GM12878 (cell line): ENCODE measurements around the gene TTLL11. TPM values are rescaled to one million over a fixed set of nuclear protein-coding genes. Genes with fewer than 3 reads are reported as not detected.
"Not testable (repeated sequence)": the region's sequence is repeated elsewhere in the genome, so short reads cannot be mapped to it uniquely, and the experiment has no call there.

Experiments used
- ATAC-seq: fragments of 200-7000 bp; cut with Tn5 transposase; 3 replicates; pipeline ENCODE4 v1.9.1; 2020; ENCODE audit warnings: mild to moderate bottlenecking, moderate library complexity
- BruUV-seq: library from RNA; stranded (reverse); fragments of 400-500 nt; replicated peaks from 2 replicates; lab custom pipeline; 2021; lab: Mats Ljungman, UMichigan
- CTCF ChIA-PET: fragments of 300-600 bp; sonication (Branson Sonifier 250); formaldehyde crosslinking; extraction: SDS; loops from one replicate; lab custom pipeline; 2021; ENCODE audit warnings: inconsistent platforms; lab: Yijun Ruan, JAX
- POLR2A ChIA-PET: fragments of 350-600 bp; formaldehyde crosslinking; extraction: SDS; loops from one replicate; lab custom pipeline; 2021; ENCODE audit warnings: inconsistent platforms; lab: Charles Lee
- RAD21 ChIA-PET: fragments of 300-600 bp; sonication (Branson Sonifier 250); formaldehyde crosslinking; loops from one replicate; lab custom pipeline; 2023; ENCODE audit warnings: antibody characterized with exemption; ENCODE audit not compliant: unreplicated experiment; lab: Charles Lee
- SMC1A ChIA-PET: fragments of 300-600 bp; sonication (Branson Sonifier 250); formaldehyde crosslinking; loops from one replicate; lab custom pipeline; 2023; ENCODE audit not compliant: unreplicated experiment, uncharacterized antibody; lab: Charles Lee
- DNase-seq: peaks from one replicate; pipeline ENCODE4 v3.0.0-alpha.2; 2011; ENCODE audit warnings: low read depth, low spot score
- FAIRE-seq: peaks from 3 replicates; lab custom pipeline; 2011; peaks lifted over from hg19 to GRCh38; lab: Jason Lieb, UNC
- H2AFZ ChIP-seq: 2 replicates; pipeline ENCODE4 v1.6.0; 2011; ENCODE audit warnings: low read depth, low read length, control low read depth; ENCODE audit not compliant: control insufficient read depth
- H3K27ac ChIP-seq: 2 replicates; pipeline ENCODE4 v1.5.1; 2011; ENCODE audit warnings: control low read depth; ENCODE audit not compliant: control insufficient read depth, insufficient read depth
- H3K27me3 ChIP-seq, 2 experiments: replicated peaks in 1 of 2; 2 replicates each; pipeline versions ENCODE4 v1.6.0 to v1.6.1; 2011; ENCODE audit warnings: low read length in 1 of 2; ENCODE audit not compliant: control insufficient read depth in 2 of 2, insufficient read depth in 2 of 2
- H3K36me3 ChIP-seq, 2 experiments: 2 replicates each; pipeline ENCODE4 v1.5.1; 2011; ENCODE audit warnings: low read length in 1 of 2; ENCODE audit not compliant: control insufficient read depth in 2 of 2, insufficient read depth in 2 of 2
- H3K4me1 ChIP-seq: 2 replicates; pipeline ENCODE4 v1.6.1; 2011; ENCODE audit warnings: mild to moderate bottlenecking, low read length, moderate library complexity, mixed read lengths; ENCODE audit not compliant: control insufficient read depth, insufficient read depth
- H3K4me2 ChIP-seq: 2 replicates; pipeline ENCODE4 v1.6.0; 2011; ENCODE audit warnings: control low read depth; ENCODE audit not compliant: control insufficient read depth, insufficient read depth
- H3K4me3 ChIP-seq: fragments of 200-600 bp; sonication (generic); 2 replicates; pipeline ENCODE4 v1.5.1; 2016
- H3K79me2 ChIP-seq: 2 replicates; pipeline ENCODE4 v1.6.0; 2011; ENCODE audit warnings: low read length; ENCODE audit not compliant: control insufficient read depth, insufficient read depth
- H3K9ac ChIP-seq: 2 replicates; pipeline ENCODE4 v1.8.0; 2011; ENCODE audit warnings: low read length, control low read depth, mixed read lengths; ENCODE audit not compliant: control insufficient read depth, insufficient read depth
- H3K9me3 ChIP-seq: replicated peaks from 3 replicates; pipeline ENCODE4 v1.5.1; 2011; ENCODE audit warnings: mild to moderate bottlenecking, low read length; ENCODE audit not compliant: control insufficient read depth, insufficient read depth
- H4K20me1 ChIP-seq: 2 replicates; pipeline ENCODE4 v1.6.0; 2011; ENCODE audit not compliant: control insufficient read depth, insufficient read depth
- ATF7 ChIP-seq: fragments of 450-650 bp; IDR thresholded peaks from 2 replicates; pipeline ENCODE4 v1.6.1; 2016; ENCODE audit warnings: low read depth, mild to moderate bottlenecking
- IRF4 ChIP-seq: IDR thresholded peaks from 2 replicates; pipeline ENCODE4 v1.6.1; 2011; ENCODE audit warnings: low read depth, low read length
- NRF1 ChIP-seq: conservative IDR thresholded peaks from 2 replicates; pipeline ENCODE4 v1.6.1; 2011; ENCODE audit warnings: mild to moderate bottlenecking, low read depth, low read length, improper control_type of control experiment
- PML ChIP-seq: IDR thresholded peaks from 2 replicates; pipeline ENCODE4 v1.6.1; 2012; ENCODE audit warnings: low read length, inconsistent platforms
- RAD51 ChIP-seq: fragments of 450-650 bp; IDR thresholded peaks from 2 replicates; pipeline ENCODE4 v1.6.1; 2016; ENCODE audit warnings: moderate library complexity, mild to moderate bottlenecking, inconsistent platforms
- RUNX3 ChIP-seq: IDR thresholded peaks from 2 replicates; pipeline ENCODE4 v1.6.1; 2012; ENCODE audit warnings: low read length, inconsistent platforms
- SIX5 ChIP-seq: IDR thresholded peaks from 2 replicates; pipeline ENCODE4 v1.6.1; 2011; ENCODE audit warnings: mild to moderate bottlenecking, low read depth, low read length, moderate library complexity; ENCODE audit not compliant: severe bottlenecking
- SP1 ChIP-seq: IDR thresholded peaks from one replicate; pipeline ENCODE4 v1.6.1; 2011; ENCODE audit warnings: low read depth, low read length
- SREBF1 ChIP-seq: IDR thresholded peaks from 2 replicates; pipeline ENCODE4 v1.6.1; 2012; ENCODE audit warnings: mild to moderate bottlenecking, low read length
- STAT3 ChIP-seq: IDR thresholded peaks from 2 replicates; pipeline ENCODE4 v1.6.1; 2011; ENCODE audit warnings: low read depth, low read length, improper control_type of control experiment
- SUPT20H ChIP-seq: IDR thresholded peaks from 2 replicates; pipeline ENCODE4 v1.6.1; 2011; ENCODE audit warnings: low read depth, mild to moderate bottlenecking, low read length, moderate library complexity, borderline replicate concordance; ENCODE audit not compliant: control insufficient read depth
- TCF3 ChIP-seq: IDR thresholded peaks from 2 replicates; pipeline ENCODE4 v1.6.1; 2012; ENCODE audit warnings: low read depth, mild to moderate bottlenecking, low read length, borderline replicate concordance; ENCODE audit not compliant: insufficient read depth
- ZNF24 ChIP-seq: fragments of 450-650 bp; IDR thresholded peaks from 2 replicates; pipeline ENCODE4 v1.6.1; 2017; ENCODE audit warnings: antibody characterized with exemption, mild to moderate bottlenecking
- WGBS: methylation state at CpG from one replicate; pipeline ENCODE4 v1.1.6; 2016; ENCODE audit warnings: low lambda C conversion rate; ENCODE audit not compliant: insufficient replicate concordance, insufficient coverage; ENCODE audit errors: missing lambda C conversion rate; 5-methylcytosine and 5-hydroxymethylcytosine counted together
- in situ Hi-C: fragments of 300-500 bp; cut with MboI; formaldehyde crosslinking; loops from 9 replicates; pipeline ENCODE4 v1.14.3; 2018; ENCODE audit warnings: mixed read lengths
- intact Hi-C: fragments of 100-400 bp; cut with micrococcal nuclease; formaldehyde crosslinking; loops from one replicate; pipeline ENCODE4 v1.14.2; 2022; ENCODE audit not compliant: unreplicated experiment
- polyA plus RNA-seq, 11 experiments: library from polyadenylated mRNA; depleted of rRNA in 4 of 11; unstranded in 6 of 11; stranded (reverse) in 5 of 11; fragments of >200 nt; fragmentation: Nextera tagmentation in 4 of 11; fragmentation: Illumina TruSeq in 1 of 11; extraction: Ambion mirVana in 4 of 11; extraction: Trizol in 1 of 11; gene quantifications; 1 replicate in 1 of 11; 2 replicates in 10 of 11; pipeline versions ENCODE4 v1.2.1 to v1.2.3, GENCODE V29; 2011 to 2016; ENCODE audit warnings: inconsistent platforms in 2 of 11, missing spikeins in 2 of 11, low read depth in 1 of 11
- total RNA-seq, 4 experiments: library from RNA; depleted of rRNA in 3 of 4; stranded (reverse); fragments of >200 nt in 3 of 4; fragmentation: Illumina TruSeq in 1 of 4; extraction: Trizol in 1 of 4; gene quantifications; 2 replicates each; pipeline versions ENCODE4 v1.2.1 to v1.2.3, GENCODE V29; 2013 to 2021
- TF ChIP-seq, protein P1 (sequence below): fragments of 450-650 bp; IDR thresholded peaks from 2 replicates; pipeline ENCODE4 v1.6.1; 2017; ENCODE audit warnings: low read depth, mild to moderate bottlenecking, moderate library complexity

TTLL11 gene
- total and polyA plus RNA-seq, 10 of the 15 experiments (the other 5 are each of a cell fraction or from before 2014, with no cell fraction given): 1.2 to 3.7 (median 2.9) TPM

DNA sequence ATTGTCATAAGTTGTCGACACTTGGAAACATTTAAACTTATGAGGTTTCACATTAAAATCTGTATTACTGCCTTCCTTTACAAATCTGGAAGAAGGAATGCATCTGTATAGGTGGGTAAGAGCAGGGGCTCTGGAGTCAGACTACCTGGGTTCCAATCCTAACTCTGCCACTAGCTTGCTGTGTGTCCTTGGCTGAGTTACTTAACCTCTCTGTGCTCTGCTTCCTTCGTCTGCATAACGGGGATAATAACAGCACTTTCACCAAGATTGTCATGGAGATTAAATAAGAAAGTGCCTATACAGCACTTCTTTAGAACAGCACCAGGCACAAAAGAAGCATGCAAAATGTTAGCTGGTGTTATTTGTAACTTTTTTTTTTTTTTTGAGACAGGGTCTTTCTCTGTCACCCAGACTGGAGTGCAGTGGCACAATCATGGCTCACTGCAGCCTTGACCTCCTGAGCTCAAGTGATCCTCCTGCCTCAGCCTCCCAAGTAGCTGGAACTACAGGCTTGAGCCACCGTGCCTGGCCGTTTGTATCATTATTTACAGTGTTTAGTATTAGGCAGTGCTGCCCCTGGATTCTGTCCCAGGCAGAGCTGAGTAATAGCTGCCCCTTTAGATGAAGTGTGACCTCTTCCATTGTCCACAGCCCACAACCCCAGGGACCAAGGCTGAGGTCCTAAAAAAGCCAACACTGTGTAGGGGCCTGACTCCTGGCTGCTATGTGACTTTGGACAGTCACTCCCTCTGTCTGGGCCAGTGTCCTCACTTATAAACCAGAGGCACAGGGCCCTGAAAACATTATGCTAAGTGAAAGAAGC, 25.4 kb upstream of the TTLL11 start:
- no TSS peak for BruUV-seq
- WGBS: 29% methylated on average over 5 of the region's 5 CpGs
- CTCF ChIA-PET: interaction anchor here (3.7 to 11.7 kb wide), 2 partner anchors 20 to 233 kb away, joined by 22 to 190 read pairs; no protein-coding TSS in a partner anchor
- TF ChIP-seq STAT3 (no peak), PML (no peak), ATF7 (no peak), SIX5 (no peak), RUNX3 (no peak), IRF4 (no peak), NRF1 (no peak), TCF3 (no peak), SP1 (no peak), ZNF24 (no peak), SUPT20H (no peak), SREBF1 (no peak), RAD51 (no peak)
- TF ChIP-seq, protein P1, sequence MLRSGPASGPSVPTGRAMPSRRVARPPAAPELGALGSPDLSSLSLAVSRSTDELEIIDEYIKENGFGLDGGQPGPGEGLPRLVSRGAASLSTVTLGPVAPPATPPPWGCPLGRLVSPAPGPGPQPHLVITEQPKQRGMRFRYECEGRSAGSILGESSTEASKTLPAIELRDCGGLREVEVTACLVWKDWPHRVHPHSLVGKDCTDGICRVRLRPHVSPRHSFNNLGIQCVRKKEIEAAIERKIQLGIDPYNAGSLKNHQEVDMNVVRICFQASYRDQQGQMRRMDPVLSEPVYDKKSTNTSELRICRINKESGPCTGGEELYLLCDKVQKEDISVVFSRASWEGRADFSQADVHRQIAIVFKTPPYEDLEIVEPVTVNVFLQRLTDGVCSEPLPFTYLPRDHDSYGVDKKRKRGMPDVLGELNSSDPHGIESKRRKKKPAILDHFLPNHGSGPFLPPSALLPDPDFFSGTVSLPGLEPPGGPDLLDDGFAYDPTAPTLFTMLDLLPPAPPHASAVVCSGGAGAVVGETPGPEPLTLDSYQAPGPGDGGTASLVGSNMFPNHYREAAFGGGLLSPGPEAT: no peak
- FAIRE-seq: no peak
- Histone ChIP-seq H3K27ac (no peak overlapping the region), H3K36me3 (no peaks in the 10 kb centered on the region), H3K9ac (no peak overlapping the region), H3K79me2 (no peaks in the 10 kb centered on the region), H2AFZ (no peak overlapping the region), H4K20me1 (no peaks in the 10 kb centered on the region; the same call in 1 of the 2 replicates), H3K4me1 (no peaks in the 10 kb centered on the region), H3K9me3 (no peaks in the 10 kb centered on the region; the same call in 1 of the 3 replicates), H3K4me3 (no peak overlapping the region), H3K27me3 (no peaks in the 10 kb centered on the region), H3K4me2 (no peak overlapping the region)
- RAD21 ChIA-PET: no interaction called here
- in situ Hi-C loops (no loop called here), intact Hi-C loops (no loop called here)
- no peak for DNase-seq
- POLR2A ChIA-PET: interaction anchor here (0.7 kb wide), 1 partner anchor 64 kb away, joined by 3 read pairs; no protein-coding TSS in a partner anchor
- ATAC-seq: no peak
- SMC1A ChIA-PET: no interaction called here

DNA sequence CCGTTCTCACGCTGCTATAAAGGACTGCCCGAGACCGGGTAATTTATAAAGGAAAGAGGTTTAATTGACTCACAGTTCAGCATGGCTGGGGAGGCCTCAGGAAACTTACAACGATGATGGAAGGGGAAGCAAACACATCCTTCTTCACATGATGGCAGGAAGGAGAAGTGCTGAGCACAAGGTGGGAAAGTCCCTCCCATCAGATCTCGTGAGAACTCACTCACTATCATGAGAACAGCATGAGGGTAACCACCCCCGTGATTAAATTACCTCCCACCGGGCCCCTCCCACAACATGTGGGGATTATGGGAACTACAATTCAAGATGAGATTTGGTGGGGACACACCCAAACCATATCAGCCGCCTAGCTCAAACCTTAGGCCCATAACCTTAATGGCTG, 24.1 kb upstream of the TTLL11 start:
- H3K9ac ChIP-seq, DNase-seq, POLR2A ChIA-PET, H3K36me3 ChIP-seq, H3K27me3 ChIP-seq, H3K4me3 ChIP-seq, H3K4me2 ChIP-seq, H2AFZ ChIP-seq, ATAC-seq, intact Hi-C loops, H3K27ac ChIP-seq, FAIRE-seq, H3K79me2 ChIP-seq, H3K4me1 ChIP-seq, in situ Hi-C loops, H4K20me1 ChIP-seq, H3K9me3 ChIP-seq, BruUV-seq: not testable (repeated sequence)
- ChIA-PET SMC1A (interaction anchor here (2.6 kb wide), 1 partner anchor 18 kb away, joined by 12 read pairs; no protein-coding TSS in a partner anchor), RAD21 (interaction anchor here (0.6 kb wide), 1 partner anchor 234 kb away, joined by 3 read pairs; no protein-coding TSS in a partner anchor), CTCF (interaction anchor here (1.1 to 11.7 kb wide), 3 partner anchors 19 to 235 kb away, joined by 3 to 190 read pairs (median 22); no protein-coding TSS in a partner anchor)
- 53% methylated on average over 9 of the region's 9 CpGs for WGBS
